Left ventricle myocardium inferior (tissue), 1 donor: ENCODE data around the gene HIPK2. TPM values are rescaled to one million over a fixed set of nuclear protein-coding genes. Genes with fewer than 3 reads are reported as not detected.
A peak's percentile ranks its signal among the peaks of the same experiment; 100 is the strongest.

Experiments used
- DNase-seq: peaks from one replicate; pipeline ENCODE4 v3.0.0-alpha.2; 2020
- H3K27ac ChIP-seq: fragments of 200-600 bp; replicated peaks from 2 replicates; pipeline ENCODE4 v1.8.0; 2021
- H3K27me3 ChIP-seq: fragments of 200-600 bp; 2 replicates; pipeline ENCODE4 v1.8.0; 2021; ENCODE audit warnings: low read depth
- H3K36me3 ChIP-seq: fragments of 200-600 bp; 2 replicates; pipeline ENCODE4 v1.8.0; 2021
- H3K4me1 ChIP-seq: fragments of 200-600 bp; 2 replicates; pipeline ENCODE4 v1.8.0; 2021
- H3K4me3 ChIP-seq: fragments of 200-600 bp; 2 replicates; pipeline ENCODE4 v1.8.0; 2021; ENCODE audit warnings: mild to moderate bottlenecking, moderate library complexity
- H3K9me3 ChIP-seq: fragments of 200-600 bp; replicated peaks from 2 replicates; pipeline ENCODE4 v1.8.0; 2021
- CTCF ChIP-seq: fragments of 200-600 bp; IDR thresholded peaks from 2 replicates; pipeline ENCODE4 v1.8.0; 2021; ENCODE audit warnings: antibody characterized with exemption, mild to moderate bottlenecking, borderline replicate concordance
- intact Hi-C: fragments of 100-400 bp; cut with micrococcal nuclease; formaldehyde crosslinking; loops from one replicate; pipeline ENCODE4 v1.11.0; 2022
- total RNA-seq: library from RNA; stranded (reverse); fragmentation: NEBNext Ultra II Directional; extraction: Animal tissue kit (Norgen Biotek cat#: 25700); gene quantifications from one replicate; pipeline ENCODE4 v1.2.1, GENCODE V29; 2021
- donor health status: DM: no; HTN: yes; CAD: no; lungs with severe emphysema.

HIPK2 gene
- total RNA-seq, 1 donor from 2014 or later: 127 TPM

GRCh38 chr7:139580435-139580834 is 197.4 kb downstream of the HIPK2 start:
- Histone ChIP-seq H3K27ac (no peak overlapping the region), H3K4me3 (no peak overlapping the region), H3K9me3 (no peaks in the 10 kb centered on the region), H3K27me3 (no peaks in the 10 kb centered on the region), H3K36me3 (peaks cover 89% of the 10 kb centered on the region), H3K4me1 (peaks cover 4% of the 10 kb centered on the region)
- no peak for TF ChIP-seq CTCF
- DNase-seq: no peak
- intact Hi-C loops: no loop called here

- Histone ChIP-seq H3K9me3 (no peaks in the 10 kb centered on the region), H3K4me3 (no peak overlapping the region), H3K27me3 (no peaks in the 10 kb centered on the region), H3K27ac (peak overlapping the region; percentile 87), H3K4me1 (peaks cover 20% of the 10 kb centered on the region), H3K36me3 (peaks cover 84% of the 10 kb centered on the region)
- no peak for TF ChIP-seq CTCF
- intact Hi-C loops: no loop called here
- DNase-seq: no peak
Measured at GRCh38 chr7:139576179-139576973, 201.4 kb downstream of the HIPK2 start.

DNA sequence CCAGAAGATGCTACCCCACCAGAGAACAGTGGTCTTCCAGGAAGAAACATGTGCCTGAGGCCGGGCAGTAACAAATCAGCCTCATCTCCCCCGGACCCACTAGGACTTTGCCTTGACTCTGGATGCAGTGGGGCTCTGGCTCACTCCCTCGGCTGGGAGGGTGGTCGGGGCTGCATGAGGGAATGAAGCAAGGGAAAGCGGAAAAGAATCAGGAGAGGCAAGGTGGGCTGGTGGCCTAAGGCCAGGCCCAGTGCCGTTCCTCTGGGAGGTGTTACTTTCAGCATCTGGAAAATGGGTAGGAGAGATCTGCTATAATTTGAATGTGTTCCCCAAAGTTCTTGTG is 202.5 kb downstream of the HIPK2 start:
- no peak for TF ChIP-seq CTCF
- peak overlapping the region; percentile 87 for H3K27ac ChIP-seq
- peaks cover 20% of the 10 kb centered on the region for H3K4me1 ChIP-seq
- DNase-seq: no peak
- H3K27me3 ChIP-seq: no peaks in the 10 kb centered on the region
- H3K9me3 ChIP-seq: no peaks in the 10 kb centered on the region
- intact Hi-C loops: no loop called here
- no peak overlapping the region for H3K4me3 ChIP-seq
- H3K36me3 ChIP-seq: peaks cover 85% of the 10 kb centered on the region

DNA sequence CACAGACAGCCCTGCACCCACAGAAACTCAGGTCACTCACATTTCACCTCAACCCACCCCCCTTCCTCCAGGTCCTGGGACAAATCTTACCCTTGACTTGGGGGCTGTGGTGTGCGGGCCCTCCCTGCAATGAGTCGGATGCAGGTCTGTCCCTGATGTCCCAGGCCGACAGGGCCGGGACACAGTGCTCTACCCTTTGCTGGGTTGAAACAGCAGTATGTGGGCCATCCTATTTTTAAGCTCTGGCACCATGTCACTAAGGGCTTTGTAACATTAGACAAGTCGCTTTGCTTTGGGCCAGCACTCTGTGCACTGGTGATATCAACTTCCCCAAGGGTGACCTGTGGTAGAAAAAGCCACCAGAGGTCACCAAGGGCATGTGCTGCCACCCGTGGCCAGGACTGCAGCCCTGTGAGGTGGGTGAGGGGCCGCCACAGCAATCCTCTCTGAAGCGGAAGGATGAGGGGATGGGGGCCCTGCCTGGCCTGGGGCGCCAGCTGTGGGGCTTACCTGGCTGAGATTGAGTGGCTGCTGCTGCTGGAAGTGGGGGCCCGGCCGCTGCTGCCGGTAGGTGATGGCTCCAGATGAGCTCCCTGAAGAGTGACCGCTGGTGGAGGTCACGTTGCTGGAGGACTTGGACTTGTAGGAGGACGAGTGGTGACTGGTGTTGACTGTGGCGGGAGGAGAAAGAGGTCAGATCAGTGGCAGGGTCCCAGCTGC is 203.0 kb downstream of the HIPK2 start:
- Histone ChIP-seq H3K9me3 (no peaks in the 10 kb centered on the region), H3K4me3 (no peak overlapping the region), H3K27ac (peak overlapping the region; percentile 87), H3K27me3 (no peaks in the 10 kb centered on the region), H3K36me3 (peaks cover 83% of the 10 kb centered on the region), H3K4me1 (peaks cover 20% of the 10 kb centered on the region)
- intact Hi-C loops: no loop called here
- peak; percentile 38 for DNase-seq
- TF ChIP-seq CTCF: no peak

DNA sequence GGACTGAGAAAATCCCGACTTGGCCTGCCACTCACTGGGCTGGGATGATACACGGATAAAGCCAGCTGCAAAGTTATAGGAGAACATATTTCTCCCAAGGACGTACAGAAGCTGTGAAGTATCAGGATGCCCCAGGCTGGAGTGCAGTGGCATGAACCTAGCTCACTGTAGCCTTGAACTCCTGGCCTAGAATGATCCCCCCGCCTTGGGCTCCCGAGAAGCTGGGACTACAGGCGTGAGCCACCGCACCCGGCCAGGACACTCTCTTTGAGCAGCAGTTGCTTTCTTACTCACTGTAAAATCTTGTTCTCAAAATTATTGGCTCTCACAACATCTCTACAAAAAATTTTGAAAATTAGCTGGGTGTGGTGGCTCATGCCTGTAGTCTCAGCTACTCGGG is 203.9 kb downstream of the HIPK2 start:
- no peak overlapping the region for H3K4me3 ChIP-seq
- intact Hi-C loops: no loop called here
- H3K27ac ChIP-seq: peak overlapping the region; percentile 87
- TF ChIP-seq CTCF: no peak
- no peaks in the 10 kb centered on the region for H3K9me3 ChIP-seq
- H3K4me1 ChIP-seq: peaks cover 20% of the 10 kb centered on the region
- no peaks in the 10 kb centered on the region for H3K27me3 ChIP-seq
- H3K36me3 ChIP-seq: peaks cover 81% of the 10 kb centered on the region
- no peak for DNase-seq
